NB4 (cell line): ENCODE measurements around the gene PDE9A.

Experiments used
- DNase-seq: peaks from one replicate; pipeline ENCODE4 v3.0.0; 2010; ENCODE audit warnings: low read depth
- H3K4me3 ChIP-seq: one replicate; pipeline ENCODE4 v1.5.1; 2011; ENCODE audit warnings: mild to moderate bottlenecking, low read depth, low read length, moderate library complexity
- CTCF ChIP-seq: IDR thresholded peaks from one replicate; pipeline ENCODE4 v1.5.1; 2012; ENCODE audit warnings: low read depth, low read length
- MAX ChIP-seq: IDR thresholded peaks from 2 replicates; pipeline ENCODE4 v1.6.1; 2011; ENCODE audit warnings: low read depth, low read length
- MYC ChIP-seq: IDR thresholded peaks from 2 replicates; pipeline ENCODE4 v1.6.1; 2011; ENCODE audit warnings: low read depth, low read length
- POLR2A ChIP-seq: IDR thresholded peaks from 2 replicates; pipeline ENCODE4 v1.6.1; 2011; ENCODE audit warnings: mild to moderate bottlenecking; ENCODE audit not compliant: insufficient read length; ENCODE audit errors: extremely low read depth

PDE9A gene

GRCh38 chr21:42744520-42745445 lies 91.4 kb downstream of the PDE9A start:
- no peak for TF ChIP-seq MAX
- TF ChIP-seq MYC: no peak
- TF ChIP-seq POLR2A: no peak
- TF ChIP-seq CTCF: no peak
- H3K4me3 ChIP-seq: no peak overlapping the region

GRCh38 chr21:42745511-42746239 lies 92.3 kb downstream of the PDE9A start:
- DNase-seq: peak; percentile 78
- H3K4me3 ChIP-seq: peak overlapping the region; percentile 3
- TF ChIP-seq CTCF (no peak), MAX (0 out of 2 replicates have a peak, but pooled peaks have one; percentile 14)

More at GRCh38 chr21:42744520-42745445, 91.4 kb downstream of the PDE9A start:
- DNase-seq: no peak

GRCh38 chr21:42746240-42746592 lies 92.8 kb downstream of the PDE9A start:
- TF ChIP-seq MAX: no peak
- no peak for TF ChIP-seq MYC
- no peak for TF ChIP-seq POLR2A
- TF ChIP-seq CTCF: no peak
- no peak for DNase-seq
- peak overlapping the region; percentile 3 for H3K4me3 ChIP-seq

- TF ChIP-seq MAX (peak; percentile 60; the same call in 1 of the 2 replicates), POLR2A (no peak)
- peak; percentile 87 for DNase-seq
- H3K4me3 ChIP-seq: no peak overlapping the region
Observed at GRCh38 chr21:42746593-42747275, 93.3 kb downstream of the PDE9A start.

GRCh38 chr21:42747276-42747701 lies 93.9 kb downstream of the PDE9A start:
- DNase-seq: no peak
- no peak overlapping the region for H3K4me3 ChIP-seq
- TF ChIP-seq MYC (no peak), MAX (no peak), CTCF (no peak), POLR2A (no peak)
